Ishikawa (cell line): ENCODE results near the gene CFAP92.
A peak's percentile ranks its signal among the peaks of the same experiment; 100 is the strongest.

Experiments
- CEBPB ChIP-seq: IDR thresholded peaks from 2 replicates; pipeline ENCODE4 v1.6.1; 2012
- CREB1 ChIP-seq: IDR thresholded peaks from 2 replicates; pipeline ENCODE4 v1.6.1; 2012; ENCODE audit warnings: low read depth
- EGR1 ChIP-seq: IDR thresholded peaks from 2 replicates; pipeline ENCODE4 v1.6.1; 2012
- EP300 ChIP-seq: IDR thresholded peaks from 2 replicates; pipeline ENCODE4 v1.6.1; 2012; ENCODE audit warnings: borderline replicate concordance
- FOXM1 ChIP-seq: IDR thresholded peaks from 2 replicates; pipeline ENCODE4 v1.6.1; 2012; ENCODE audit warnings: low read depth, borderline replicate concordance
- MAX ChIP-seq: IDR thresholded peaks from 2 replicates; pipeline ENCODE4 v1.6.1; 2012
- NFIC ChIP-seq: IDR thresholded peaks from 2 replicates; pipeline ENCODE4 v1.6.1; 2012
- RAD21 ChIP-seq: IDR thresholded peaks from 2 replicates; pipeline ENCODE4 v1.6.1; 2012; ENCODE audit warnings: low read depth
- REST ChIP-seq: IDR thresholded peaks from 2 replicates; pipeline ENCODE4 v1.6.1; 2012; ENCODE audit warnings: low read depth, mild to moderate bottlenecking
- TAF1 ChIP-seq: IDR thresholded peaks from 2 replicates; pipeline ENCODE4 v1.6.1; 2012; ENCODE audit warnings: low read depth, mild to moderate bottlenecking
- TCF12 ChIP-seq: IDR thresholded peaks from 2 replicates; pipeline ENCODE4 v1.6.1; 2012; ENCODE audit warnings: low read depth
- TEAD4 ChIP-seq: IDR thresholded peaks from 2 replicates; pipeline ENCODE4 v1.6.1; 2012
- USF1 ChIP-seq: IDR thresholded peaks from 2 replicates; pipeline ENCODE4 v1.6.1; 2012
- YY1 ChIP-seq: IDR thresholded peaks from 2 replicates; pipeline ENCODE4 v1.6.1; 2012; ENCODE audit warnings: low read depth
- ZBTB7A ChIP-seq: IDR thresholded peaks from 2 replicates; pipeline ENCODE4 v1.6.1; 2012; ENCODE audit warnings: low read depth

CFAP92 gene

GRCh38 chr3:128942161-128942952, 51.5 kb downstream of the CFAP92 start:
- TF ChIP-seq FOXM1: no peak
- TF ChIP-seq REST: no peak
- no peak for TF ChIP-seq RAD21
- TF ChIP-seq NFIC: no peak
- no peak for TF ChIP-seq ZBTB7A
- no peak for TF ChIP-seq CEBPB
- peak; percentile 61 for TF ChIP-seq EGR1
- no peak for TF ChIP-seq TCF12
- TF ChIP-seq YY1: no peak
- TF ChIP-seq MAX: no peak
- TF ChIP-seq EP300: no peak
- no peak for TF ChIP-seq USF1
- TF ChIP-seq TEAD4: peak; percentile 45; the same call in 1 of the 2 replicates
- TF ChIP-seq TAF1: no peak
- no peak for TF ChIP-seq CREB1

- TF ChIP-seq RAD21: no peak
- TF ChIP-seq YY1: no peak
- TF ChIP-seq CEBPB: no peak
- TF ChIP-seq FOXM1: no peak
- no peak for TF ChIP-seq CREB1
- TF ChIP-seq REST: no peak
- no peak for TF ChIP-seq NFIC
- no peak for TF ChIP-seq MAX
- no peak for TF ChIP-seq EGR1
- TF ChIP-seq USF1: no peak
- no peak for TF ChIP-seq ZBTB7A
- TF ChIP-seq TEAD4: no peak
- no peak for TF ChIP-seq TAF1
- TF ChIP-seq EP300: no peak
- no peak for TF ChIP-seq TCF12
These were observed 53.6 kb downstream of the CFAP92 start for GRCh38 chr3:128940252-128940651.

- TF ChIP-seq YY1 (no peak), TAF1 (no peak), MAX (no peak), ZBTB7A (no peak), EGR1 (no peak), EP300 (no peak), TCF12 (no peak), NFIC (no peak), CEBPB (no peak), USF1 (no peak), FOXM1 (no peak), RAD21 (no peak)
These were observed 57.5 kb downstream of the CFAP92 start for GRCh38 chr3:128936341-128936740.

GRCh38 chr3:128935922-128936321, 58.0 kb downstream of the CFAP92 start:
- TF ChIP-seq NFIC: no peak
- TF ChIP-seq USF1: no peak

- TF ChIP-seq YY1 (no peak), REST (no peak), USF1 (no peak), CREB1 (no peak), ZBTB7A (no peak), RAD21 (no peak), TCF12 (no peak), CEBPB (no peak), FOXM1 (no peak), EGR1 (no peak)
These were observed 60.0 kb downstream of the CFAP92 start for GRCh38 chr3:128933922-128934253.
